CD4-positive, alpha-beta T cell treated with Interleukin-17A for 1 hour (primary cell): Measurements from ENCODE around the gene EXOC4.

ENCODE experiments used
- DNase-seq: peaks from one replicate; pipeline ENCODE4 v3.0.0-alpha.2; 2020

EXOC4 gene

DNA sequence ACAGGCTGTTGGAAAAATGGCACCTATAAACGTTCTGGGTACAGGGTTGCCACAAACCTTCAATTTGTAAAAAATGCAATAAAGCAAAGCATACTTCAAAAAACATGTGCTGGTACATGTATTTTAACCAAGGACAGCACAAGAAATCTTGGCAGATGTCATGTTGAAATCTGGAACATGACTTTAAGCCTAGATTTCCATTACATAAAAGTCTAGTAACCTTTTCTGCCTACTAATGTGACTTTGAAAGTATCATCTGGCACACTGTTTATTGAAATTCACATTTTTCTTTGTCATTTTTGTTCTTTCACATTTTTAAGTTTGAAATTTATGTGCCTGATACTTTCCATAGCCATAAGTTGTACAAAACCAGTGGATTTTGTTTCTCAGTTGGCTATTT lies 296.8 kb downstream of the EXOC4 start:
- no peak for DNase-seq

DNA sequence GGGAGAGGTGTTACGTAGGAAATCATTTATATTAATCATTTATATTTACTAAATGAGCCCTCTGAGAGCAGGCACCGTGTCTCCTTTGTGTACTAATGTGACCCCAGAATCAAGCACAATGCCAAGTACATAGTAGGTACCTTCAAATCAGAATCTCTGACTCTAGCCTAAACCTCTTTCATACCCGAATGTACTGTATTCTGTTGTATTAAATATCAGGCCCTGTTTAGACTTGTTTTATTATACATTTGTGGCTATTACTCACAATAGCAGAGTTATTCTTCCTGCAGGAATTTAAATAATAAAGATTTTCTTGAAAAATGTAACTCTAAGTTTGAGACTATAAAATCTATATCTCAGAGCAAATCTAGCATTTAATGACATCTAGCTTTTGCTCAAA lies 297.3 kb downstream of the EXOC4 start:
- DNase-seq: no peak

DNA sequence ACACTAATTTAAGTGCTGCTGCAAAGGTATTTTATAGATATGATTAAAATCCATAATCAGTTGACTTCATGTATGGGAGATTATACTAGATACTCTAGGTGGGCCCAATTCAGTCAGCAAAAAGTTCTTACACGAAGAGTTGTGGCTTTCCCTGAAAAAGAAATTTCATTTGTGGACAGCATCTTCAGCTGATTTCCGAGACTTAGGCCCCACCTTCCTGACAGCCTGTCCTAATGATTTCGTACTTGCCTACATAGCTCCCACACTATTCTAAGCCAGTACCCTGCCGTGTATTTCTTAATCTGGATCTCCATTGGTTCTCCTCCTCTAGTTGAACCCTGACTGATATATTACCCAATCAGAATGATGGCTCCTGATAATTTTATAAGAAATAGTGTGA lies 297.9 kb downstream of the EXOC4 start:
- no peak for DNase-seq

DNA sequence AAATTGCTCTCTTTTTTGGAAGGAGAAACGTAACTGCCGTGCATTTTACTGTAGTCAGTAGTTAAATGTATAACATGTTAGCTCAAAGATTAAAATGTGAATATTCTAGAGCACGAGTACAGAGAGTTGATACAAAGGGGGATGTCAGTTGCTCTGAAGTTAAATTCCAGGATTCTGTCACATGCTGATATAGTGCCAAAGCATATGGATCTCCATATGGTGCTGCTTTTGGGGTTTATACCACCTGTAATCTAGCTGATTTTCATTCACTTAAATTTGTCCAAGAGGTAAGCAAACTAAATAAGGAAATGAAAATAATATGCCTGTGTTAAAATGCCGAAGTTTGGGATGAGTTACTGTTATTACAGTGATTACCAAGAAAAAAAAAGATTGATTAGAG lies 298.6 kb downstream of the EXOC4 start:
- no peak for DNase-seq

DNA sequence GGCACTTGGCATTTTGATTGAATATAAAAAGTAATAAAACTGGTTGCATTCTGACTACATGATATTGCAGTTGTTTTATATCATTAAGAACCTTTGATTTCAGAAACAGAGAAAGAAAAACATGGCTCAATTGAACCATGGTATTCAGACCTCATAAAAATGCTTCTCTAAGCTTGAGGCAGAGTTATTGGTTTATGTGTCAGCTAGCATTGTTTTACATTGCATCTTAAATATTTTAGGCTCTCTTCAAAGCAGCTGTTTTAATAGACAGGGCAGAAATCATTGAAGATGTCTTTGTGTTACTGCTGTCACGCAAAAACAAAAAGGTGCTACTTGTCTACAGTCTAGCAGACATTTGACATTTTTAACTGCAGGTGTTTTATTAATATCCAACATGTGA lies 299.2 kb downstream of the EXOC4 start:
- no peak for DNase-seq

DNA sequence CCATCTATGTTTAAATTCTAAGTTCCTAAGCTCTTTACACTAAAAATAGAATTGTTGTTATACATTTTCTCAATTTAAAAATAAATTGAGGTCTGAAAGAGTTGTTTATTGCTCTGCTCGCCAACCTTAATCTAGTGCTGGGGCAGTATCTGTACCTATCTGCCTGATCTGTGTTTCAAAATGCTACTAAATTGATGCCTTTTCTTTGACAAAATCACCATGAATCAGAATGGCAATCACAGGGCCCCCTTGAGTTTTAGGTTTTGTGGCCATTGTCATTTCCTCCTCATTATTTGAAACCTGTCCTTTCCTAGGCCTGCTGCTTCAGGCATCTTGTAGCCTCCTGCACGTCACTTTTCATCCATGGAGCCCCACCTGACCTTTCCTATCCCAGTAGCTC lies 301.5 kb downstream of the EXOC4 start:
- no peak for DNase-seq

DNA sequence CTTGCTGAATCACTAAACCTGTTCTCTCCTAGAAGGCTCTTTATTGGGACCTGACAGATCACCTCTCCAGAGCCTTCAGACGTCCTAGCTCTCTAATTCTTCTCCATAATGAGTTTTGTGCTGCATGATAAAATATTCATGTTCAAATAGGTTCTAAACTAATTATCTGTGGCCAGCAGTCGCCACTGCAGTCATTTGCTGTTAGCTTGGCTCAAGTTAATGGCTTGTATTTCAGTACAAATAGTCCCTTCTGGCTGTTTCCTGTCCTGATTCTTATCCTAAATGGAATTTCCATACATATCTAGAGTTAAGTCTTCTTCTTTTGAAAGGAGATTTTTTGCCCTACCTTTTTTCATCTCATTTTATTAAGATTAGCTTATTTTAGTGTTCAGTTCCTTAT lies 303.2 kb downstream of the EXOC4 start:
- no peak for DNase-seq

DNA sequence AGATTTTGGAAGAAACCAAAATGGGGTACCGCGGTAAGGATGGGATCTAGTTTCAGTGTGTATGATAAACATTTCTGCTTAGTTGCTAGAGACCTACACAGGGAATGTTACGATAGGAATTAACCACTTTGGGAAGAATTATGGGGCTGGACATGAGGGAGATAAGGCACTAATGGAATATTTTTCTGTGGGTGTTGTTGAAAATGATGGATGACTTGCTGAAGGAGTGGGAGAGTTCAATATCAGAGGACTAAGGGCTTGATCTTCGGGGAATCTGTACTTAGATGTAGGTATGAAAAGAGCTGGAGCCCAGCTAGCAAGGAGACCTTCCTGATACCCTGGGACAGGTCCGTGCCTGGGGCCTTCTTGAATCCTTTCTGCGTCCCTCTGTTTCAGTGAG lies 303.7 kb downstream of the EXOC4 start:
- no peak for DNase-seq

DNA sequence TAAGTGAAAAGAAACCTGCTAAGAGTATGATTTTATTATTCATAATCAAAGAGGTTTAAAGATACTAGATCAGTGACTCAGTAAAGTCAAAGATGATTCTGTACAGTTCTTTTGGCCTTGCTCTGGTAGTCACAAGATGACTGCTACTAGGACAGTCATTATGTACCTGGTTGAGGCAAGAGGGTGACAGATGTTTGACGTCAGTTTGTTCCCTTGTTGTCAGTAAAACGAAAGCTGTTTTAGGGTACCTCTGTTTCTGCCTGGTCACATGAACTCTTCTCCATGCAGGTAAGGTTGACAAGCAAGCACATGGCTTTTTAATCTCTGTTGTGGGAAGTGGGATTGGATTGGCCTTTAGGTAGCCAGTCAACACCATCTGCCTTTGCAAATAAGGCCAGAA lies 308.0 kb downstream of the EXOC4 start:
- no peak for DNase-seq

DNA sequence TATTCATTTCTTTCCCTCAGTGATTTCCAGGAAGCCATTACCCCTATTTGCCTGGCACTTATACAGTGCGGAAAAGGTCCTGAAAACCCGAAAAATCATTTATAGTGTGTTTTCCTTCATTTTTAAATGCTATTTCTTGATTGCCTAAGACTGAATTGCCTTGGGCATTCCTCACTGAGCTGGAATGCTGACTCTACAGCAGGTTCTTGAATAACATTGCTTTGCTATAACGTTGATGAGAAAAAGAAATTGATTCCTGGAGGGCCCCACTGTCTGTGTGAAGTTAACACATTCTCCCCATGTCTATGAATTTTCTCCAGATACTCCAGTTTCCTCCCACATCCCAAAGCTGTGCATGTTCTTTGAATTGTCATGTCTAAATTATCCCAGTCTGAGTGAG lies 308.5 kb downstream of the EXOC4 start:
- no peak for DNase-seq

DNA sequence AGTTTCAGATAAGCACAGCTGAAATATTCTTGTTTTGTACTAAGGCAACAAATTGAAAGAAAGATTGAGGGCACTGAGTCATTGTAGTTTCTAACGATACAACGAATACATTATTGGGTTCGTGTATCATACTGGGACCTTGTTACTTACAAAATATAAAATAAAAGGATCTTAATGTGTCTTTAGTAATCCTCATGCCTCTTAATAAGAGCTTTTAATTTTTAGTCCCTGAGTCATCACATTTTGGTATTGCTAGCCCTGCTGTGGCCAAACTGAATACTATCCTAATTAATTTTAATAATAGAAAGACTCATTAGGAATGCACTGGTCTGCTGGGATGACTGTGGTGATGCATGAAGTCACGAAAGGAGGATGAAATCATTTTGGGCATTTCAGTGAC lies 309.7 kb downstream of the EXOC4 start:
- no peak for DNase-seq

DNA sequence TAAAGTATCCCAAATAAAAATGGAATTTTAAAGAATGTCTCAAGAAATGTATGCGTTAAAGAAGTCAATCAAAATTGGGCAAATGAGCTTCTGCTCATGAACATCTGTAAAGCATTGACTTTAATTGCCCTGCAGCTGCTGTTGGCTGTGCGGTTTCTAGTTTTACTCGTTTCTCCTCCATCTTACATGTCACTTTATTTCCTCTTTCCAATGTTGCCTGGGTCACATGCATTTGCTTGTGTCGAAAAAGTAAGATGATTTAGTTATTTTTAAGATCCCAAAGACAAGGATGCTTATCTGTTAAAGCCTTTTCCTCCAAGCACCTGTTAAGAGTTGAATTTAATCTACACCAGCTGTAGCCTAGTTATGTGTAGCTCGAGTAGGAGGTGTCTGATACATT lies 310.4 kb downstream of the EXOC4 start:
- DNase-seq: no peak

DNA sequence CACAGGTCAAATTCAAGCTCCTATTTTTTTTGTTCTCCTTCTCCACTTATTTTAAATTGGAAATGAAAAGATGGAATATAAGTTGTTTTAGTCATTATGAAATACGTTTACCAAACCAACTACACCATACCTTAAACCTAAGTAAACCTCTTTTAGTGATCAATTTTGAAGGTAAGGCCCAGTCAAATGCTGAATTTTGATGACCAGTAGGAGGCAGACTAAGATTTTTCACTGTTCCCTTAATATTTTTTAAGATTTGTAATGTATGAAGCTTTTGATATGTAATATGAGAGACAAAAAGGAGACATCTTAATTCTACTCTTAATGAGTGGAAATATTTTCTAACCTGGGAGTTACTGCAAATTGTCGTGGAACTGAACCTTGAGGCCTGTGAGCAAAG lies 311.6 kb downstream of the EXOC4 start:
- no peak for DNase-seq

DNA sequence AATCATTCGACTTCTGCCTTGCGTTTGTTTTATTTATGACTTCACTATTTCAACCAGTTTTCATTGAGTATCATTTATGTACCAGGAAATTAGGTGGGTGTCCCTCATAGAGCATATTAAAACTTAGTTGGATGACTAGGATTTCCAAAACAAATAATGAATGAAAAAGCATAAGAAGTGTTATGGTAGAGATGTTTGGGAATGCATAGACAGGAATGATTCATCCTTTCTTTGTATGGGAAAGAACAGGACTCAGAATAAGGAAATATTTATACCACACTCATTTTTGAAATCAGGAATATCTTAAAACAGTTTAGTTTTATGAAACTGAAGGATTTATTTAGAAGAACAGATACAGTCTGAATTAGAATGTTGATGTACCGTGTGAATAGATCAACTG lies 315.7 kb downstream of the EXOC4 start:
- no peak for DNase-seq

DNA sequence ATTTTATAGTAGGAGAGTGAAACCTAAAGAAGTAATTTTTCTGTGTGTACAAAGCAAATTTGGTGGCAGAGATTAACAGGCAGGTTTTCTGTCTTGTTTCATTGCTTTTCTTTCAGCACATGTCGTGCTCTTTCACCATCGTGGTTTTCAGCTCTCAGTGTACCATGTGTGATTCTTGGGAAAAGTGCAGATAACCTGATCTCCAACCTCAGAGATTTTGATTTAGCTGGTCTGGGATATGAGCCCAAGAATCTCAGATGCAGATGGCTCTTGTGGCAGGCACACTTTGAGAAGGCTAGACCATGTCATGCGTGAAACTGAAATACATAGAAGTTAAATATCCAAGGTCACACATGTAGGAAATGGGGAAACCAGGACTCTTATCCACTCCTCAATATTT lies 317.4 kb downstream of the EXOC4 start:
- DNase-seq: no peak

DNA sequence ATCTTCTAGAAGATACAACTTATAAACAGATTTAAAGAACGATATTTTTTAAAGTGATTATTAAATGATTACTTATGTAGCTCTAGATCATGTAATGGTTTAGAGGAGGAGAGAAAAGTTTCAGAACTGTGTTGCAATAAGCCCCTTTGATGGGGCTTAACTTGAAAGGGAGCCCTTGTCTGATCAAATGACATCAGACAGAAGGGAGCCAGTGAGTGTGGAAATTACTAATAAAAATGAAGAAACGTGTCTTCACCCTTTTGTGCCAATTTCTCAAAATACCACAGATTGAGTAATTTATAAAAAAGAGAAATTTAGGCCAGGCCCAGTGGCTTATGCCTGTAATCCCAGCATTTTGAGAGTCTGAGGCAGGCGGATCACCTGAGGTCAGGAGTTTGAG lies 318.2 kb downstream of the EXOC4 start:
- DNase-seq: no peak

DNA sequence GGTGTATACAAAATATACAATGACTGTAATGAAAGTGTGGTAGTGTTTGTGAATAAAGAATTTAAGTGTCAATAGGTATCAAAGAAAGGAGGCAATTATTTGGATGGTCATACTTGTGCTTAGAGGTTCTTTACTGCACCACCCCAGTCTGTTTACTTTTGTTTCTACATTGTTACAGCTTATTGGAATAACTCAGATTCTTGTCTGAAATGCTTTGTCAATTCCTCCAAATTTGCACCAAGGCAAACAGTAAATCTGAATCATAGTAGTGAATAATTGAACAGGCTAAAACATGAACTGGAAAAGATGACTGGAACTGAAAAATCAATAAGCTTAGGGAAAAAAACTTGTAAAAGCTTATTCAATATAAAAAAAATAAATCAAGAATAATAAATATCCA lies 319.2 kb downstream of the EXOC4 start:
- DNase-seq: no peak

DNA sequence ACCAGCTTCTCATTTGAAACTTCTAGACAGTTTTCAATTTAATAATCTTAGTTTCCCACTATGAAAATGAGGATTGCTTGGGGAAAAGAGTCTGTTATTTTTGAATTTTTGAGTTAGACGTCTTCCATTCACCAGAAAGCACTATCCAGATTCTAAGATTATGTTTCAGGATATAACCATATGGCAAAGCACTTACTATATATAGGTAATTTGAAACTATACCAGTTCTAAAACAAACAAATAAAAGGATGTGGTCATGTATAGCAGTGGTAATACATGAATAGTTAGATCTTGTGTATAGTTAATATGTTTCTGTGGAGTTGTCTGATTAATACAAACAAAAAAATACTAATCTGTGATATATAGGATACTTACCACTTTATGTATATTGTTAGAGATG lies 320.0 kb downstream of the EXOC4 start:
- no peak for DNase-seq

DNA sequence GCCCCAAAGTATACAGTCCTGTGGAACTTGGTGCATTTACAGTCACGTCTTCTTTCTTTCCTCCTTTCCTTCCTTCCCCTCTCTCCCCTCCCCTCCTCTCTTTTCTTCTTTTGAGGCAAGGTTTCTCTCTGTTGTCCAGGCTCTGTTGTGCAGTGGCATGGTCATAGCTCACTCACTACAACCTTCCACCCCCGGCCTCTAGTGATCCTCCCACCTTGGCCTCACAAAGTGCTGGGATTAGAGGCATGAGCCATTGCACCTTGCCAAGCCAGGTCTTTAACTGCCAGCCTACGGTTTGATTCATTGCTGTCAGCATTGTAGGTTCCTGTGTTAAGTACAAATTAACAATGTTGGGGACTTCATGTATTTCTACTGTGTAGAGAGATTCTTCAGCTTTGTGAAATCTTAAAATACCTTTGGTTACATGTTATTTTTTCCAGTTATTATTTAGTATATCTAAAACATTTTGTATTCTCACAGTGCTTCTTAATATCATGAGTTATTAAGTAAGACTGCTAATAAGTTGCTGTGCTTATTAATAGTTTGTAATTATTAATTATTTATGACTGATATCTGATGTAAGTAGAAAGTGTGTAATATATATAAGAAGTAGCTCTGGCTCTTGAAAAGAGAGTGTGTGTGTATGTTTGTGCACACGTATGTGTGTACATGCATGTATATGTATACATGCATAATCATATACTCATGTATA lies 320.8 kb downstream of the EXOC4 start:
- no peak for DNase-seq

DNA sequence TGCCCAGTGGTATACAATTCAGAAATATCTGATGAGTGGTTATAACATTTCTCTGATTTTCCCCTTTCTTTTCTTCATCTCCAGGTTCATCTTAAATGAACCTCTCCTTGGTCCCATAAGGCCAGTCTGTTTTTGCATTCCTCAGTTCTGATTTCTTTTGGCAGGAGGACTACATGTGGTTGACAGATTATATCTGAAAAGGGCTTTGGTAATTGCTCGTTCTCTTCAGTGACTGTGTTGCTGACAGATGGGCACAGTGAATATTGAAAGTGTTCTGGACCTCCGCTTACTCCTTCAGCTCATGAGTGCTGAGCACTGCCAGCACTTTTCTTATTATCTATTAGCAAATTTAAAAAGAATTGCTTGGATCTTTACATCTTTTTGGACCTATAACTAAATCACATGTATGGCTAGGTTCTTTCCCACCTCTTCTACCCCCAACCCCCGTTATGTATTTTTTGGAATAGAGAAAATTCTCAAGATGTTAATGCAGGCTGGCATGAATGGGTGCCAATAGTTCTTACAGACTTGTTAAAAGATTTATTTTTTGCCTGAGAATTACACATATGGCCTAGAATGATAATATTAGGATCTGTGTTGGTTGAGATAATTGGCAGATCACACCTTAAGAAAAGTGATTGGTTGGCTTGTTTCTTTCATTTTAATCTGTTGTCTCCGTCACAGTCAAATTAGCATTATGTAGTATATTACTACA lies 323.0 kb downstream of the EXOC4 start:
- DNase-seq: no peak

DNA sequence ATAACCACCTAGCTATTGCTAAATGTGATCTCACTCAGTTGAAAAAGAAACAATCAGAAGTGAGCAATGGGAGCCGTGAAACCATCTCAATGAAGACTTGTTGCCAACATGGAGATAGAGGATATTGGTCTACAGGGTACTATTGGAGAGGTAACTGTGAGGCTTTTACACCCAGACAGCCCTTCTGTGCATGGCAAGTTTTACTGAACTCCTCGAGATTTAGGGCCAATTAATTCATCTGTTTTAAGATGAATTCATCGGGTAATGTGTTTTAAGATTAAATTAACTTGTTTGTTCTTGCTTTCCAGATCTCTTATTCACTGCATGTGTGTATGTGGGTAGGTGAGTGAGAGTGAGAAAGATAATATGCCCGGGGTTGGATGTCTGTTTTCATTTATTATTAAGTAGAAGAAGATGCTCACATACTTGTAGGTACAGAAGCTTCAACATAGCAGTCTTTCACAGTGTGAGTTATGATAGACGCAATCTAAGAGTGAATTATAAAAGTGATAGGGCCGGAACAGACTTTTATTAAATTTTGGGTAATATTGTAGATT lies 323.8 kb downstream of the EXOC4 start:
- DNase-seq: no peak

DNA sequence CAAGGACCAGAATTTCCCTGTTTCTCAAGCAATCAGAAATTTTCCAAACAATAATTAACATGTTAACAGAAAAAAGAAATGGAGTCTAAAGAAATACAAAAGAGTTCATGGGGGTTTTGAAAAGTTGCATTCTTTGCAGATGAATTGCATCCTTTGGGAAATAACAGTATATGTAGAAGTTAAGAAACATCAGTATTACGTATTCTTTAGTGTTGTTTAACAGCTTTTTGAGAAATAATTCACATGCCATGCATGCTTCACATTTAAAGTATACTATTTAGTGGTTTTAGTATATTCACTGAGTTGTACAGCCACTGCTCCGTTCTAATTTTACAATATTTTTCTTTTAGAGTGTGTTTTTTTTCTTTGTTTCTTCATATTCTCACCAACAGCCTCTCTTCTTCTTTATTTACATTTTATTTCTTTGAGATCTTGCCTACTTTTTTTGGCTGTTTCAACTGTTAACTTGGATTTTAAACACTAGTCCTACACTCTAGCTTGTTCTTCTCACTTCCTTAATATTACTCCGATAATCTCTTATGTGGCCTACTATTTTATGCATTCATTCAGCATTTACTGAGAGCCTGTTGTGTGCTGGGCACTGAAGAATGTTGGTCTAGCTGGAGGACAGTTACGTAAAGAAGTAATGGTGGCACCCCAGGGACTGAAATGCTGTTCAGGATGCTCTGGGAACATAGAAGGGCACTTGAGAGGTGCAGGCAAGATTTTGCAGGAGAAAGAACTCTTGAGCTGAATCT lies 330.1 kb downstream of the EXOC4 start:
- DNase-seq: no peak

DNA sequence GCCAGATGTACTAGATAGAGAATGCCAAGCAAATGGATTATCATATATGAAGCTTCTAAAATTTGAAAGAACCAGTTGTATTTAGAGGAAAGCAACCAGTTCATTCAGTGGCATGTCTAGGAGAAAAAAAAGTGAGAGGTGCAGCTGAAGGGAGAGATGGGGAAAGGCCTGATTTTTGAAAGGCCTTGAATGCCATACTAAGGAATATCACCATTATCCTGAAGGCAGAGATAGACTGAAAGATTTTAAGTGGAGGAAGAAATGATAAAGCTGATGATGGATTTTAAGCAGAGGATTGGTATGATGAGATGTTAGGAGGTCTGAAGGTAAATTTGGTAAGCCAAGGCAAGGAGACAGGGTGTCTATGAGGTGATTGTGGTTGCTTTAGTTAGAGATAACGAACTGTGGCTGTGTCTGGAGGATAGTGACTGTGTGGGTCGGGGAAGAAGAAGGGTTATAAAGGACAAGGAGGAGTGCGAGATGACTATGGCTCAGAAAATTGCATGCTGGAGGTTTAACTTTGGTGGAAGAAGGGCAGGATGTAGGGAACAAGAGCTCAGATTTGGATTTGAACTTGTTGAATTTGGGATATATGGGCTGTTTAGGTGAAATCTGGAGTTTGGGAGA lies 330.8 kb downstream of the EXOC4 start:
- no peak for DNase-seq
